ENCODE results near the gene FBP2. TPM values are rescaled to one million over a fixed set of nuclear protein-coding genes. Genes with fewer than 3 reads are reported as not detected.
"Not testable (repeated sequence)": the region's sequence is repeated elsewhere in the genome, so short reads cannot be mapped to it uniquely, and the experiment has no call there.

The FBP2 gene
- total and polyA plus RNA-seq, 5 donors, result 0.23 TPM; not detected in 4

DNA sequence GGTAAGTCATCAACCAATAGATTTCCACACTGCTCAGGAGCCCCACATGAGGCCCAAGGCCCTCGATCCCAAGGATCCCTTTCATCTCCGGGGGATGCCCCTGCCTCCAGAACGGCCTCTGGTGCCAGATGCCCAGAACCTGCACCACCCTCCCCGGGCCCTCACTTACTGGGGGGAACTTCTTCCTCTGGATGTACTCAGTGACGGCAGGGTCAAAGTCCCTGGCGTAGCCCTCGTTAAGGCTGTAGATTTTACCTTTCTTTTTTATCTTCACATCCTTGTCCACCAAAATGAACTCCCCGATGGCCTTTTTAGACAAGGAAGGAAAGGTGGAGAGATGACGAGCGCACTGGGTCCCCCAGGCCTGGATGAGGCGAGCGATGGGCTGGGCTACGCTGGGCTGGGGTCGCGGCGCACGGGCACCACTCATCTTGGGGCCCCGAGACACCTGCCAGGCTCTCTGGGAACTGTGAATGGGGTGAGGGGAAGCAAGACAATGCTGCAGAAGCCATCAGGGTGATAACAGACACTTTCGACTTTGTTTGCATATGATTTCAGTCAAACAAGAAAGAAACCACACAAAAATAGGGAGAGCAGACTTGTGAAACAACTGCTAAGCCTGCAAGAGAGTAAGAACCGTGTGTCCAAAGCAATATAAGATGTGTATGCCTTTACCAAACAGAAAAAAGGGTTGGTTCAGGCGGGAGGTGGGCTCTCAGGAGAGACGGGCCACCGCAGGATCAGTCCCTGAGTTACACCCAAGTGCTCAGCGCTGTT, 13.2 kb upstream of the FBP2 start:
- DNase-seq, result no peak
- H3K4me3 ChIP-seq (ENCODE audit: low read length), result no peak overlapping the region
- WGBS, result 87% methylated on average over 24 of the region's 24 CpGs
- no peaks in the 10 kb centered on the region for H3K4me1 ChIP-seq (ENCODE audit: control insufficient read depth, insufficient read depth, low read length)
- intact Hi-C loops (cut with DNase I), result no loop called here
- ATAC-seq, result no peak
- H3K27ac ChIP-seq (ENCODE audit: low read length), result no peak overlapping the region
- no peaks in the 10 kb centered on the region for H3K9me3 ChIP-seq (ENCODE audit: control insufficient read depth, low read length)
- H3K27me3 ChIP-seq (ENCODE audit: control insufficient read depth, insufficient read depth), result no peaks in the 10 kb centered on the region

DNA sequence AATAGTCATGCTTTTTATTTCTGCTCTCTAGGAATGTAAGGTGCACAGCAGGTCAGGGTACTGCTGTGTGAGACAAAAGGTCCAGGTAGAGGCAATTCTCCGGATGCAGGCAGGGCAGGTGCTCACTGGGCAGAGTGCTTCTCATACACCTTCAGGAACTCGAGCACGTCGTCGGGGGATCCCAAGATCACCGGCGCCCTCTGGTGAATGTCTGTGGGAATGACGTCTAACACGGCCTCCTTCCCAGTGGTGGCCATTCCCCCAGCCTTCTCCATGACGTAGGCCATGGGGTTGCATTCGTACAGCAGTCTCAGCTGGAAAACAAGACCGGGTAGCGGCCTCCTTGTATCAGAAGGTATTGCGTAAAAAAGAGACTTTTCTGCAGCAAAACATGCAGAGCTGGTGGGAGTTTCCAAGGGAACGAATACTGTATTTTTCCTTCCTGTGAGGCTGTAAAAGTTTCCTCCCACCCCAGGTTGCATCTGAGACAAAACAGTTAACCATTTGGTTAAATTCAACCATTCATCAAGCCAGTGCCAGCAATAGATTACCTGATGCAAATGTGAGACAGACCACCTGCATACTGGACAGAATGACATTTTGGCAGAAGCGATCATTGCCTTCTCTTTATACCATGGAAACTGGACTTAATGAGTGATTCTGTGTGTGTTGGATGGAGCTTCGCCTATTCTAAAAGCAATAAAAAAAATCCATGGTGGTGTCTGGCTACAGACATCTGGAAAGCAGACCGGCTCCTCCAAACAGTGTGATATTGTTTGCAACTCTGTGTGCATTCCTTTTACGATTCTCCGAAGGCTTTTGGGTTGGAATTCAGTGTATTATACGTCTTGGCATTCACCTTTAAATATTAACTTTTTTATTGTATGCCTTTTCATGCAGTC, 9.9 kb upstream of the FBP2 start:
- 24% methylated on average over 21 of the region's 21 CpGs for WGBS
- Histone ChIP-seq H3K9me3 (ENCODE audit: control insufficient read depth, low read length) (no peaks in the 10 kb centered on the region), H3K27ac (ENCODE audit: low read length) (no peak overlapping the region), H3K27me3 (ENCODE audit: control insufficient read depth, insufficient read depth) (no peaks in the 10 kb centered on the region), H3K4me1 (ENCODE audit: control insufficient read depth, insufficient read depth, low read length) (no peaks in the 10 kb centered on the region), H3K4me3 (ENCODE audit: low read length) (no peak overlapping the region)
- DNase-seq (peak; percentile 81 to 86 (median 83)), ATAC-seq (peak; percentile 76 to 93)
- intact Hi-C loops (cut with DNase I), result no loop called here

DNA sequence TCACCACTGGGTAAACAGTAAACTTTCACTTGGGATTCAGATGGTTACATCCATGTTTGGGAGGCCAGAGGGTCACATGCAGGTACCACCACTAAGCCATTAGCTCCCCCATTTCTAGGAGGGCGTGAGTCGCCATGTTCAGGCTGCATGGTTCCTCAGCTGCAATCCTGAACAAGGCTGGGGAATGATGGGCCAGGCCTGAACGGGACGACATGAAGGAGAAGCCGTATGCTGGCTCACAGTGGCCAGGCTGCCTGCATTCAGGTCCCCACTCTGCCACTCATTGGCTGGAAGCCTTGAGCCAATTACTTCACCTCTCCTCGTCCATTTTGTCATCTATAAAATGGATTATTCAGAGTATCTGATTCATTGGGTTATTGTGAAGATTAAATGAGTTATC, 9.0 kb upstream of the FBP2 start:
- intact Hi-C loops (cut with DNase I), result no loop called here

DNA sequence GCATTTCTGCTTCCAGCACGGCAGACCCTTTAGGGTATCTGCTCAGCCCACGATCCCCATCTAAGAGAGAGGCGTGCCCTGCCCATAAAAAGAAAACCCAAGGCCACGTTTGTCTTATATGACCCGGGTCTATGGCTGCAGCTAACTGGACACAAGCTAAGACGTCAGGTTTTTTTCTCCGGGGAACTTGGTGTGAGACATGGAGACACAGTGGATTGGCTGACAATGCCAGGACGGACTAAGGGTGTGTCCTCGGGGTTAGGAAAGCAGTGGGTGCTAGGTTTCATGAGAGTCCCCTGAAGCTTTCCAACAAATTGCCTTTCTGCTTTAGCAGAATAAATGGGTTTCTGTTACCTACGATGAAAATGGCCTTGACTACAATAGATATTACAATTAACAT, 7.1 kb upstream of the FBP2 start:
- H3K27me3 ChIP-seq (ENCODE audit: control insufficient read depth, insufficient read depth), result no peaks in the 10 kb centered on the region
- H3K4me1 ChIP-seq (ENCODE audit: control insufficient read depth, insufficient read depth, low read length), result no peaks in the 10 kb centered on the region
- no peaks in the 10 kb centered on the region for H3K9me3 ChIP-seq (ENCODE audit: control insufficient read depth, low read length)
- no peak overlapping the region for H3K27ac ChIP-seq (ENCODE audit: low read length)
- intact Hi-C loops (cut with DNase I), result no loop called here
- DNase-seq, result no peak
- no peak overlapping the region for H3K4me3 ChIP-seq (ENCODE audit: low read length)
- no peak for ATAC-seq
- WGBS, result 66% methylated on average over 10 of the region's 10 CpGs

More for the DNA sequence above, 9.0 kb upstream of the FBP2 start:
- no peak overlapping the region for H3K27ac ChIP-seq (ENCODE audit: low read length)
- ATAC-seq (no peak), DNase-seq (no peak)
- H3K27me3 ChIP-seq (ENCODE audit: control insufficient read depth, insufficient read depth), result no peaks in the 10 kb centered on the region
- no peak overlapping the region for H3K4me3 ChIP-seq (ENCODE audit: low read length)
- H3K4me1 ChIP-seq (ENCODE audit: control insufficient read depth, insufficient read depth, low read length), result no peaks in the 10 kb centered on the region
- WGBS, result 86% methylated on average over 6 of the region's 6 CpGs
- no peaks in the 10 kb centered on the region for H3K9me3 ChIP-seq (ENCODE audit: control insufficient read depth, low read length)

DNA sequence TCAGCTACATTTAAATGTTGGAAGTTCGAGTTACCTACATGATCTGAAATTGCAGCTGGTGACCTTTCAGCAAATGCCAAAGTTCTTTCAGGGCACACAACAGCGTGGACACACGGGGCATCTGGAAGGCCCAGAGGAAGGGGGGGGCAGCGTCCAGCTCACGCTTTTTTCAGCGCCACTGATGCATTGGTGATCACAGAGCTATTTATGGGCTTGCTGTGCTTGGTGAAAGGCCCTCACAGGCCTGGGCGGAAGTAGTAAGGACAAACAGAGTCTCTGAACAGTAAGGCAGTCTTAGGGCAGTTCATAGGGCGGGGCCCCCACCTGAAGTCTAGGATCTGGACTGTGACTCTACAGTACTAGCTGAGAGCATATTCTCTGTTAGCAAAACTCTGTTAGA, 6.6 kb upstream of the FBP2 start:
- intact Hi-C loops (cut with DNase I), result no loop called here
- Histone ChIP-seq H3K9me3 (ENCODE audit: control insufficient read depth, low read length) (no peaks in the 10 kb centered on the region), H3K4me1 (ENCODE audit: control insufficient read depth, insufficient read depth, low read length) (no peaks in the 10 kb centered on the region), H3K27ac (ENCODE audit: low read length) (no peak overlapping the region), H3K4me3 (ENCODE audit: low read length) (no peak overlapping the region), H3K27me3 (ENCODE audit: control insufficient read depth, insufficient read depth) (no peaks in the 10 kb centered on the region)
- 76% methylated on average over 8 of the region's 8 CpGs for WGBS
- DNase-seq (no peak), ATAC-seq (peak in 1 of 2 donors; percentile 12)

DNA sequence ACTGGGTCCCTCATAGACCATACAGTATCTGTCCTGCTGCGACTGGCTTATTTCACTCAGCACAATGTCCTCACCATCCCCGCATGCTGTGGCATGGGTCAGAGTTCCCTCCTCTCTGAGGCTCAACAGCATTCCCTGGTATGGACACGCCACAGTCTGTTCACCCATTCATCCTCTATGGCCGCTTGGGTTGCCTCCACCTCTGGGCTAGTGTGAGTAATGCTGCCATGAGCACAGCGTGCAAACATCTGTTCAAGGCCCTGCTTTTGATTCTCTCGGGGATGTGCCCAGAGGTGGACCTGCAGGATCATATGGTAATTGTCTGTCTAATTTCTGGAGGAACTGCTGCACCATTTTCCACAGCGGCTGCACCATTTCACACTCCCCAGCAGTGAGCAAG, 5.5 kb upstream of the FBP2 start:
- Histone ChIP-seq H3K4me3 (ENCODE audit: low read length) (no peak overlapping the region), H3K9me3 (ENCODE audit: control insufficient read depth, low read length) (no peaks in the 10 kb centered on the region), H3K27ac (ENCODE audit: low read length) (no peak overlapping the region), H3K4me1 (ENCODE audit: control insufficient read depth, insufficient read depth, low read length) (no peaks in the 10 kb centered on the region), H3K27me3 (ENCODE audit: control insufficient read depth, insufficient read depth) (no peaks in the 10 kb centered on the region)
- DNase-seq (no peak), ATAC-seq (no peak)
- 78% methylated on average over 7 of the region's 7 CpGs for WGBS
- intact Hi-C loops (cut with DNase I), result no loop called here

DNA sequence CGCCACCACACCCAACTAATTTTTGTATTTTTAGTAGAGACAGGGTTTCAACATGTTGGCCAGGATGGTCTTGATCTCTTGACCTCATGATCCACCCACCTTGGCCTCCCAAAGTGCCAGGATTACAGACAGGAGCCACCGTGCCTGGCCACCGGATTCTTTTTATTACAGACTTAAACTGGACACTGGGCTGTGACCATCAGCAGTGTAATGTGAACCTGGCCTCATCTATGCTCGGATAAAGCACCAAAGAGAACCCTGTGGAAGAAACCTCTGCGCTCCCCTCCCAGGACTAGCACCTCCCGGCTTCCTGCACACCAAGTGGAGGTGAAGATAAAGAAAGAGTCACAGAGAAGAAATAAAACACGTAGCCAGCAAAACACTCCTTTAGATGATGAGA, 941 bp downstream of the FBP2 start:
- H3K27me3 ChIP-seq (ENCODE audit: control insufficient read depth, insufficient read depth); intact Hi-C loops (cut with DNase I); H3K4me1 ChIP-seq (ENCODE audit: control insufficient read depth, insufficient read depth, low read length); H3K4me3 ChIP-seq (ENCODE audit: low read length); ATAC-seq; H3K9me3 ChIP-seq (ENCODE audit: control insufficient read depth, low read length); H3K27ac ChIP-seq (ENCODE audit: low read length); DNase-seq: not testable (repeated sequence)
- WGBS, result 60% methylated on average over 7 of the region's 7 CpGs

DNA sequence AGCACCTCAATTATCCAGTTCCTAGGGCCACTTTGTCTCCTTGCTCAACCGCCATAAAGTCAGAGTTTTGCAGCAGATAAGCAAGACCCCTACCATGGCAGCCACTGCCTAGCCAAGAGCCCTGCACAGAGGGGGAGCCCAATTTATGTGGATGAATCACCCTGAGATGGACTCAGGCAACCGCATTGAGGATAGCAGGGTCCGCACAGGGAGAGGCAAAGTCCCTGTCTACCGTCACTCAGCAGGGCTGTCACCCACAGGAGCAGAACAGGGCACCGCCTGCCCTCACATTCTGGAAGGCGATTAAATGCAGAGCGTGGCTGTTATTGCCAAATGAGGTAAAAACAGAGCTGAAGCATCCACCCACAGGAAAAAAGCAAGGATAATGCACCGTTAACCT, 1.7 kb downstream of the FBP2 start:
- Histone ChIP-seq H3K4me1 (ENCODE audit: control insufficient read depth, insufficient read depth, low read length) (no peaks in the 10 kb centered on the region), H3K9me3 (ENCODE audit: control insufficient read depth, low read length) (no peaks in the 10 kb centered on the region), H3K4me3 (ENCODE audit: low read length) (no peak overlapping the region), H3K27me3 (ENCODE audit: control insufficient read depth, insufficient read depth) (no peaks in the 10 kb centered on the region), H3K27ac (ENCODE audit: low read length) (no peak overlapping the region)
- WGBS, result 81% methylated on average over 8 of the region's 8 CpGs
- no peak for ATAC-seq
- no peak for DNase-seq
- intact Hi-C loops (cut with DNase I), result no loop called here

DNA sequence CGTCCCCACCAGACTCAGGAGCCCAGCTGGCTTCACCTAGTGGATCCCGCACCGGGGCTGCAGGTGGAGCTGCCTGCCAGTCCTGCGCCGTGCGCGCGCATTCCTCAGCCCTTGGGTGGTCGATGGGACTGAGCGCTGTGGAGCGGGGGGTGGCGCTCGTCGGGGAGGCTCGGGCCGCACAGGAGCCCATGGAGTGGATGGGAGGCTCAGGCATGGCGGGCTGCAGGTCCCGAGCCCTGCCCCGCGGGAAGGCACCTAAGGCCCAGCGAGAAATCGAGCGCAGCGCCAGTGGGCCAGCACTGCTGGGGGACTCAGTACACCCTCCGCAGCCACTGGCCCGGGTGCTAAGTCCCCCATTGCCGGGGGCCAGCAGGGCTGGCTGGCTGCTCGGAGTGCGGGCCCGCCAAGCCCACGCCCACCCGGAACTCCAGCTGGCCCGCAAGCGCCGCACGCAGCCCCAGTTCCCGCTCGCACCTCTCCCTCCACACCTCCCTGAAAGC, 2.5 kb downstream of the FBP2 start:
- H3K27me3 ChIP-seq (ENCODE audit: control insufficient read depth, insufficient read depth); H3K9me3 ChIP-seq (ENCODE audit: control insufficient read depth, low read length); H3K4me1 ChIP-seq (ENCODE audit: control insufficient read depth, insufficient read depth, low read length); intact Hi-C loops (cut with DNase I); ATAC-seq; H3K27ac ChIP-seq (ENCODE audit: low read length); DNase-seq; H3K4me3 ChIP-seq (ENCODE audit: low read length): not testable (repeated sequence)
- WGBS, result 84% methylated on average over 35 of the region's 38 CpGs

DNA sequence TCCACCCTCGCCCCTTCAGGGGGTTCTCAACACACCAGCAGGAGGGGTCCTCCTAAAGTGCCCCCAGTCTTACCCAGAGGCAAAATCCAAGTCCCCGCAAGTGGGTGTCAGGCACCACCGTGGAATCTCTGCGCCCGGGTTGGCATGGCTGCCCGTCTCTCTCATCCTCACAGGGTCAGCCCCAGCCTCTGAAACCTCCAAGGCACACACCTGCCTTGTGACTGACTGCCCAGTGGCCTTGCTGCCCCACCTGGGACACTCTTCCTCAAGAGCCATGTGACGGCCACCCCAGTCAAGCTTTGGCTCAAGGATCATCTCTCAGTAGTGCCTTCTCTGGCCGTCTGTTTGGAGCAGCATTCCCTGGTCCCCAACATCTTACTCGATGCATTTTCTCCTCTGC, 4.9 kb downstream of the FBP2 start:
- Histone ChIP-seq H3K27me3 (ENCODE audit: control insufficient read depth, insufficient read depth) (no peaks in the 10 kb centered on the region), H3K4me3 (ENCODE audit: low read length) (no peak overlapping the region), H3K27ac (ENCODE audit: low read length) (no peak overlapping the region), H3K9me3 (ENCODE audit: control insufficient read depth, low read length) (no peaks in the 10 kb centered on the region), H3K4me1 (ENCODE audit: control insufficient read depth, insufficient read depth, low read length) (no peaks in the 10 kb centered on the region)
- intact Hi-C loops (cut with DNase I), result no loop called here
- 83% methylated on average over 9 of the region's 9 CpGs for WGBS
- DNase-seq (no peak), ATAC-seq (no peak)

DNA sequence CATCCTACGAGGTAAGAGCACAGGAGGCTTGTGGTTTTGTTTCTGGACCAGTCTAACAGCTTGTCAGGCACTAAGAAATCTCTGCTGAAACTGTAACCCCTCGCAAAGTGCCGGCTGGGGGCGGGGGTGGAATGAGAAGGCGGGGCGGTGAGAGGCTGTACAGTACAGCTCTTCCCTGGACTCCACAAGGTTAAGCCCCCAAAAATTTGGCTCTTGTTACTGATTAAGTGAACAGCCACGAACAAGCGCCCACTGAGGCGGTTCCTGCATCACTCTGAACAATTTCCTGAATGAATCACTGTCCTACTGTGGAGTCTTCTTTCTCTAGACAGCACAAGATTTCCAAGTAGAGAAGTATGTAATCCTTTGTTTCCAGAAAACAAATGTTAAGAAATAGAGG, 6.8 kb downstream of the FBP2 start:
- 49% methylated on average over 9 of the region's 9 CpGs for WGBS
- no peaks in the 10 kb centered on the region for H3K27me3 ChIP-seq (ENCODE audit: control insufficient read depth, insufficient read depth)
- intact Hi-C loops (cut with DNase I), result no loop called here
- H3K4me1 ChIP-seq (ENCODE audit: control insufficient read depth, insufficient read depth, low read length), result no peaks in the 10 kb centered on the region
- no peaks in the 10 kb centered on the region for H3K9me3 ChIP-seq (ENCODE audit: control insufficient read depth, low read length)
- H3K27ac ChIP-seq (ENCODE audit: low read length), result no peak overlapping the region
- ATAC-seq, result no peak
- DNase-seq, result no peak
- no peak overlapping the region for H3K4me3 ChIP-seq (ENCODE audit: low read length)

Data from right cardiac atrium (tissue), 5 donors.